HG03457 (cell line): ENCODE measurements around the gene AKAP13.
A peak's percentile ranks its signal among the peaks of the same experiment; 100 is the strongest.
"Not testable (repeated sequence)": the region's sequence is repeated elsewhere in the genome, so short reads cannot be mapped to it uniquely, and the experiment has no call there.

ENCODE experiments used
- ATAC-seq: cut with Tn5 transposase; IDR thresholded peaks from one replicate; pipeline ENCODE4 v1.9.1; 2021; ENCODE audit warnings: moderate number of reproducible peaks; ENCODE audit not compliant: unreplicated experiment

AKAP13 gene

GRCh38 chr15:85380217-85380811 lies at the start of gene AKAP13:
Gene AKAP13 (plus strand): TSS chr15:85380603. CDS start chr15:85485721, 105,118 bp downstream.
- ATAC-seq, result peak; percentile 82

- ATAC-seq, result peak; percentile 68
These were observed 49.4 kb upstream of the AKAP13 start for GRCh38 chr15:85330901-85331588.

GRCh38 chr15:85331655-85332285 lies 48.6 kb upstream of the AKAP13 start:
- ATAC-seq, result no peak

- no peak for ATAC-seq
These were observed 47.1 kb upstream of the AKAP13 start for GRCh38 chr15:85333132-85333831.

- no peak for ATAC-seq
These were observed 46.2 kb upstream of the AKAP13 start for GRCh38 chr15:85334241-85334640.

- no peak for ATAC-seq
These were observed 45.0 kb upstream of the AKAP13 start for GRCh38 chr15:85335193-85335942.

- ATAC-seq, result no peak
These were observed 43.5 kb upstream of the AKAP13 start for GRCh38 chr15:85336880-85337279.

GRCh38 chr15:85337425-85338074 lies 42.9 kb upstream of the AKAP13 start:
- ATAC-seq, result no peak

- no peak for ATAC-seq
These were observed 40.1 kb upstream of the AKAP13 start for GRCh38 chr15:85340321-85340665.

- ATAC-seq, result no peak
These were observed 39.6 kb upstream of the AKAP13 start for GRCh38 chr15:85340852-85341251.

- not testable (repeated sequence) for ATAC-seq
These were observed 38.2 kb upstream of the AKAP13 start for GRCh38 chr15:85342163-85342562.

GRCh38 chr15:85343443-85343842 lies 37.0 kb upstream of the AKAP13 start:
- not testable (repeated sequence) for ATAC-seq

- ATAC-seq, result not testable (repeated sequence)
These were observed 36.2 kb upstream of the AKAP13 start for GRCh38 chr15:85344241-85344640.

- not testable (repeated sequence) for ATAC-seq
These were observed 35.7 kb upstream of the AKAP13 start for GRCh38 chr15:85344653-85345114.

GRCh38 chr15:85345196-85345918 lies 35.0 kb upstream of the AKAP13 start:
- ATAC-seq, result not testable (repeated sequence)

- ATAC-seq, result not testable (repeated sequence)
These were observed 33.8 kb upstream of the AKAP13 start for GRCh38 chr15:85346462-85347084.

- ATAC-seq, result not testable (repeated sequence)
These were observed 32.9 kb upstream of the AKAP13 start for GRCh38 chr15:85347264-85348047.

GRCh38 chr15:85348048-85348766 lies 32.2 kb upstream of the AKAP13 start:
- not testable (repeated sequence) for ATAC-seq
